Measurements from ENCODE around the gene SUSD6.

The SUSD6 gene

DNA sequence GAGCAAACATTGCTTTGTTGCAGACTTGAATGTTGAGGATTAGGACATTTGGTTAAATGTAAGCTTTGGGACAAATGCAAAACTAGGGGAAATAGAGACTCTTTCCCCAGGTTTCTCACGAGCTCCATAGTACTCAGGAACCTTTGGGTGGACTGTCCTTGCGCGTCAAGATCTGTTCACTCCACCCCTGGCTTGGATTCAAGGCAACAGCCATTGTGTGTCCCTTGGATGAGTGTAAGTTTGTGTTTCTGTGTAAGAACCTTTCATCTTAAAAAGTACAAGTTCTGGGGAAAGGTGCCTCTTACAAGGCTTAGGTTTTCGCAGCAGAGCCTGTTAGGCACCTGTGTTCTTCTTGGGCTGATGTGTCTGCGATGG, 3.7 kb downstream of the SUSD6 start:
- H3K27me3 ChIP-seq (ENCODE audit: control insufficient read depth, insufficient read depth, low read length), result peaks cover 10% of the 10 kb centered on the region
- H3K9ac ChIP-seq (ENCODE audit: low read depth, low read length), result no peak overlapping the region
- no peak overlapping the region for H3K4me3 ChIP-seq (ENCODE audit: low read depth, low read length)
- H3K36me3 ChIP-seq (ENCODE audit: control insufficient read depth, insufficient read depth, low read length), result no peaks in the 10 kb centered on the region
- H3K9me3 ChIP-seq (ENCODE audit: control insufficient read depth, insufficient read depth, low read length), result no peaks in the 10 kb centered on the region
- peaks cover 16% of the 10 kb centered on the region for H3K4me1 ChIP-seq (ENCODE audit: control insufficient read depth, insufficient read depth, low read length)

DNA sequence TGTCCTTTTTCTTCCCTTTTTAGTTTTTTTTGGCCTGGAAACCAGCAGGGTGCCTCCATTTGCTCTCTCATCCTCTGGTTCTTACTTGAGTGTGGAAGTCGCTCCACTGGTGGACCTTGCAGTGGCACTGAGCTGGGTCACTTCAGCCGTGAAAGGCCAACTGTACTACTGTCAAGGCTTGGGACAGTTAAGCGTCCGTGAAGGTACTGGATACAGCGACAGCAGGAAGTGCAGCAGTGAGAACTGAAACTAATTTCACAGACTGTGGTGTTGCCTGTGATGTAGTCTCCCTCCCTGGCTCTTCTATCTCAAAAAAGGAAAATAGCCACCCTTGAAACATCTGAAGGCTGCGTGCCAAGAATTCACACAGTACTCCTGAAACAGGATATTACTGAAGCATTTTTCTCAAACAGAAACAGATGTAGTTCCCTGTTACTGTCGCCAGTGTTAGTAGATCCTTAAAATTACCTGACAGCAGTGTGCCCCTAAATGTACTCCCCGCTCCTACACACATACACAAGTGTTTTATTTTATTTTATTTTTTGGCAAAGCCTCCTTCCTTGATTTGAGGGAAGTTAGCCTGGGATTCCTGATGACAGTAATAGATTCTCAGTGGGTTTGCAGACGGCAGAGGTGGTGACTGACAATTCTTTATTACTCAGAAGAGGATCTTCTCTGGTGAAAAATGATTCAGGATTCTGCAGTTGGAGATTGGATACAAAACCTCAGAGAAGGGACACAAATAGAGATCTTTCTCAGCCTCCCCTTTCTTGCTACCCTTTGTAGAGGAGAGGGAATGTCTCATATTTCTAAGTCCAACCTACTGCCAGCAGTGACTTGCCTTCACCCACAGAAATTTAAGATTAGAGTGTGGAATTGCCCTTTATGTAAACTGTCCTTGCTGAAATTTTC, 4.4 kb downstream of the SUSD6 start:
- no peak overlapping the region for H3K9ac ChIP-seq (ENCODE audit: low read depth, low read length)
- H3K9me3 ChIP-seq (ENCODE audit: control insufficient read depth, insufficient read depth, low read length), result no peaks in the 10 kb centered on the region
- no peak overlapping the region for H3K4me3 ChIP-seq (ENCODE audit: low read depth, low read length)
- peaks cover 11% of the 10 kb centered on the region for H3K4me1 ChIP-seq (ENCODE audit: control insufficient read depth, insufficient read depth, low read length)
- peaks cover 10% of the 10 kb centered on the region for H3K27me3 ChIP-seq (ENCODE audit: control insufficient read depth, insufficient read depth, low read length)
- no peaks in the 10 kb centered on the region for H3K36me3 ChIP-seq (ENCODE audit: control insufficient read depth, insufficient read depth, low read length)

DNA sequence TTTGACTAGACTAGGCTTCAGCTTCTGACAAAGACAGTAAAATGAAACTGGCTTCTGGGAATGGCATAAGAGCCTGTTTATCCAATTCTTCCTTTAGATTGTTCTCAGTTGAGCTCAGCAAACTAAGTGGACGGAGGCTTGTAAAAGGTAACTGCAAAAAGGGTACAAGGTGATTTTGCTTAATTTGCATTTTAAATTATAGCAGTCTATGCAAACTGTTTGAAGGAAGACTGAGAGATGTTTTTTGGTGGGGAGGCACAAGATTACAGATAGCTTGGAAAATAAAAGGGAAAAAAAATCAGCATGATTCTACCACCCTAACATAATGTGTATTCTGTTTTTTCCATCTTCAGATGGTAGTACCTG, 5.0 kb downstream of the SUSD6 start:
- no peaks in the 10 kb centered on the region for H3K36me3 ChIP-seq (ENCODE audit: control insufficient read depth, insufficient read depth, low read length)
- H3K9ac ChIP-seq (ENCODE audit: low read depth, low read length), result no peak overlapping the region
- peaks cover 11% of the 10 kb centered on the region for H3K4me1 ChIP-seq (ENCODE audit: control insufficient read depth, insufficient read depth, low read length)
- no peaks in the 10 kb centered on the region for H3K9me3 ChIP-seq (ENCODE audit: control insufficient read depth, insufficient read depth, low read length)
- peaks cover 10% of the 10 kb centered on the region for H3K27me3 ChIP-seq (ENCODE audit: control insufficient read depth, insufficient read depth, low read length)
- no peak overlapping the region for H3K4me3 ChIP-seq (ENCODE audit: low read depth, low read length)

DNA sequence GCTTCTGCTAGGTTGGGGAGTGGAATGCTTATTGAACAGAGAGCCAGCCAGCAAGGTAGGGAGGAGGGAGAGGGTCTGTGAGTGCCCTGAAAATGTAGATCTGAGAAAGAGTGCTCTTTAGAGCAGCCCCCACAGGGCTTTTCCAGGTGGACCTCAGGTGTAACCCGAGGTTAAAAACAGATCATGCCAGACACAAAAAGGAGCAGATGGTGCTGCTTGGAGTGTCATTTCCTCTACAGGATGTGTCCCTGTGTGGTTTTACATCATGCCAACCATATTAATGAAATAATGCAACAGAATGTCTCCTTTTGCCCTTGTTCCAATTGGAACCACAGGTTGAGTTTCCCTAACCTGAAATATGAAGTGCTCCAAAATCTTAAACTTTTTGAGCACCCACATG, 6.4 kb downstream of the SUSD6 start:
- Histone ChIP-seq H3K9ac (ENCODE audit: low read depth, low read length) (no peak overlapping the region), H3K36me3 (ENCODE audit: control insufficient read depth, insufficient read depth, low read length) (no peaks in the 10 kb centered on the region), H3K4me1 (ENCODE audit: control insufficient read depth, insufficient read depth, low read length) (peaks cover 6% of the 10 kb centered on the region), H3K4me3 (ENCODE audit: low read depth, low read length) (no peak overlapping the region), H3K9me3 (ENCODE audit: control insufficient read depth, insufficient read depth, low read length) (no peaks in the 10 kb centered on the region), H3K27me3 (ENCODE audit: control insufficient read depth, insufficient read depth, low read length) (peaks cover 6% of the 10 kb centered on the region)

DNA sequence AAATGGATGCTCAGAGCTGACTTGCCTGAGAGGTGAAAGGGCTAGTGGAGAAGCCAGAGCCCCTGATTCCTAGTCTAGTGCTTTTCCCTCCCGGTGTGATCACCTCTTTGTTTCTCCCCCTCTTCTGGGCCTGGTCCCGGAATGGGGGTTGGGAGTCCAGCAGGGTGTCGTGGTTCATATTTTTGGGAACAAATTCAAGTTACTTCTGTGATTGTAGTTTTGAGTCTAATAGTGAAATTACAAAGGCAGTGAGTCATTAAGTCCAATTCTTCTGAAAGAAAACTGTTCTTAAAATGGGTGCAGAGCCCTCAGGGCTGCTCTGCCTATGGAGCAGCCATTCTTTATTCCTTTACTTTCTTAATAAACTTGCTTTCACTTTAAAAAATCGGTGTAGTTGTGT, 7.6 kb downstream of the SUSD6 start:
- H3K9ac ChIP-seq (ENCODE audit: low read depth, low read length), result no peak overlapping the region
- no peaks in the 10 kb centered on the region for H3K9me3 ChIP-seq (ENCODE audit: control insufficient read depth, insufficient read depth, low read length)
- peaks cover 3% of the 10 kb centered on the region for H3K4me1 ChIP-seq (ENCODE audit: control insufficient read depth, insufficient read depth, low read length)
- no peaks in the 10 kb centered on the region for H3K27me3 ChIP-seq (ENCODE audit: control insufficient read depth, insufficient read depth, low read length)
- H3K4me3 ChIP-seq (ENCODE audit: low read depth, low read length), result no peak overlapping the region
- H3K36me3 ChIP-seq (ENCODE audit: control insufficient read depth, insufficient read depth, low read length), result no peaks in the 10 kb centered on the region

DNA sequence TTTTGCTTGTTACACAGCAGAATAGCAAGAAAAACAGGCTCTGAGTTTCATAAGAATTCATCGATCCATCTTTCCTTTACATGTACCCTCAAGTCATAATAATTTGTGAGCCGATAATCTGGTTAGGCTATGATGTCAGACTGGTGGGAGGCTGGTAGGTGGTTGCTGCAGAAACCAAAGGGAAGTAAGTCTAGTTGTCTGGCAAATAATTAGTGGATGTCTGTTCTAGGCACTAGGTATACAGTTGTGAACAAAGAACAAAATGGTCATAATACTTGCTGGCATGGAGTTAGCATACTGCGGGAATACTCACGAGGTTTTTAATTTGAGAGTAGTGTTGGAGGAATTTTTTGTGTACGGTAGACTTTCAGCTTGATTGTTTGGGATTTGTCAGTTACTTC, 8.8 kb downstream of the SUSD6 start:
- Histone ChIP-seq H3K36me3 (ENCODE audit: control insufficient read depth, insufficient read depth, low read length) (no peaks in the 10 kb centered on the region), H3K4me3 (ENCODE audit: low read depth, low read length) (no peak overlapping the region), H3K9me3 (ENCODE audit: control insufficient read depth, insufficient read depth, low read length) (no peaks in the 10 kb centered on the region), H3K4me1 (ENCODE audit: control insufficient read depth, insufficient read depth, low read length) (peaks cover 3% of the 10 kb centered on the region), H3K27me3 (ENCODE audit: control insufficient read depth, insufficient read depth, low read length) (no peaks in the 10 kb centered on the region), H3K9ac (ENCODE audit: low read depth, low read length) (no peak overlapping the region)

DNA sequence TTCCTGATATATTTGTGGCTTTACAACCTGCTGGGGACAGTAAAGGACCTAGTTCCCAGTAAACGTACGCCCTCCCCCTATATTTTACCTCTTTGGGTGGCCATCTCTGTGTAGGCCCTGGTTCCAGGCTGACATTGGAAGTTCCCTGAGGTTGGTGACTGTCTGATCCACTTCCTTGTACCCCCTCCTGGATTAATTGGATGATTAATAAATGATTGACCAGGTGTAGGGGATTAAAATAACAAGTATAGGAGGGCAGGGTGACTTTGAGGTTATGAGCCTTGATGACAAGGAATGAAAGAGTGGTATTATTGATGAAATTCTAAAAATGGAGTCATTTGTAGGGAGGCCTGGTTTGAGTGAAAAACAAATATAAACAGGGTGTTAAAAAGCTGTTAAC, 9.6 kb downstream of the SUSD6 start:
- H3K36me3 ChIP-seq (ENCODE audit: control insufficient read depth, insufficient read depth, low read length), result no peaks in the 10 kb centered on the region
- no peak overlapping the region for H3K4me3 ChIP-seq (ENCODE audit: low read depth, low read length)
- H3K9me3 ChIP-seq (ENCODE audit: control insufficient read depth, insufficient read depth, low read length), result no peaks in the 10 kb centered on the region
- H3K27me3 ChIP-seq (ENCODE audit: control insufficient read depth, insufficient read depth, low read length), result no peaks in the 10 kb centered on the region
- no peak overlapping the region for H3K9ac ChIP-seq (ENCODE audit: low read depth, low read length)
- peaks cover 3% of the 10 kb centered on the region for H3K4me1 ChIP-seq (ENCODE audit: control insufficient read depth, insufficient read depth, low read length)

DNA sequence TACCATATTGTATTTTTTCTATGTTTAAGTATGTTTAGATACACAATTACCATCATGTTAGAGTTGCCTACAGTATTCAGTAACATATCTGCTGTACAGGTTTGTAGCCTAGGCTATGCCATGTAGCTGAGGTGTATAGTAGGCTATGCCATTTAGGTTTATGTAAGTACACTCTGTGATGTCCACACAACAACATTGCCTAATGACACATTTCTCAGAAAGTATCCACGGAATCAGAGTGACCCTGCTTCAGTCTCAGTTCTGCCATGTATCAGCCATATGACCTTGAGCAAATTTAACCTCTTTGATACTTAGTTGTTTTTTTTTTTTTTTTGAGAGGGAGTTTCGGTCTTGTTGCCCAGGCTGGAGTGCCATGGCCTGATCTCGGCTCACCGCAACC, 12.7 kb downstream of the SUSD6 start:
- Histone ChIP-seq H3K36me3 (ENCODE audit: control insufficient read depth, insufficient read depth, low read length) (no peaks in the 10 kb centered on the region), H3K9me3 (ENCODE audit: control insufficient read depth, insufficient read depth, low read length) (no peaks in the 10 kb centered on the region), H3K4me1 (ENCODE audit: control insufficient read depth, insufficient read depth, low read length) (no peaks in the 10 kb centered on the region), H3K4me3 (ENCODE audit: low read depth, low read length) (no peak overlapping the region), H3K9ac (ENCODE audit: low read depth, low read length) (no peak overlapping the region), H3K27me3 (ENCODE audit: control insufficient read depth, insufficient read depth, low read length) (no peaks in the 10 kb centered on the region)

DNA sequence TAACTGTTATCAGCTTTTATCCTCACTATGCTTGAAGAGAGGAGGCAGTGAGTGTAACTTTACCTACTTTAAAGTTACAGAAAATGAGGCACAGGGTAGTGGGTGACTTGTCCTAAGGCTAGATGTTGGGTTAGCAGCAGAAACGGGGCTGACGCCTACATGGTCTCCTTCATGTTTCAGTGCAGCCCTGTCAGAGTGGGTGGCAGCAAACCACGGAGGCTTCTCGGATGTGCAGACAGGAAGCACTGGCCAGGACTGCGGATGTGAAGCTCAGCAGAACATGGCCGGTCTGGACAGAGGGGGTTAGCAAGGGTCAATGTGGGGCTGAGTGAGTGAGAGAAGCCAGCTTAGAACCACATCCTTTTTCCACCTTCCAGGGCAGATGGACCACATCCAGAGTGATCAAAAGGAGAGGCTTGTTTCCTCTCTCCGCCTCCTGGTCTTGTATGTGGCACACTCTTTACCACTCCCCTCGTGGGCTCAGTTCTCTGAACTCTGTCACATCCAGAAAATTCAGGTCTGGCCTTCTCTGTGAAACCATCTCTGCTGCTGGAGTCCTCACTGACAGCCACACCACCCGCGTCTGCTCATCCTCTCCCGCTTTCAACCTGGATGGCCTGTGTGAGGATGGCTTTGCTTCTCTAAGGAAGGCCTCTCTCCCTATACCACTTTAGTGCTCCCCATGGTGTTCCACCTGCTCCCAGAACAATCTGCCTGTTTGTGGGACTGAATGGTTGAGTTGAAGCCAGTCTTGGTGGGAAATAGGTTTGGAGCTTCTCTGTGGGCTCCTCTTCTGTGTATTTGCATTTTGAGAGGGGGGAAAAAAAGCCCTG, 14.1 kb downstream of the SUSD6 start:
- H3K4me3 ChIP-seq (ENCODE audit: low read depth, low read length), result no peak overlapping the region
- H3K9ac ChIP-seq (ENCODE audit: low read depth, low read length), result peak overlapping the region; percentile 26
- H3K4me1 ChIP-seq (ENCODE audit: control insufficient read depth, insufficient read depth, low read length), result peaks cover 4% of the 10 kb centered on the region
- no peaks in the 10 kb centered on the region for H3K36me3 ChIP-seq (ENCODE audit: control insufficient read depth, insufficient read depth, low read length)
- H3K27me3 ChIP-seq (ENCODE audit: control insufficient read depth, insufficient read depth, low read length), result no peaks in the 10 kb centered on the region
- no peaks in the 10 kb centered on the region for H3K9me3 ChIP-seq (ENCODE audit: control insufficient read depth, insufficient read depth, low read length)

DNA sequence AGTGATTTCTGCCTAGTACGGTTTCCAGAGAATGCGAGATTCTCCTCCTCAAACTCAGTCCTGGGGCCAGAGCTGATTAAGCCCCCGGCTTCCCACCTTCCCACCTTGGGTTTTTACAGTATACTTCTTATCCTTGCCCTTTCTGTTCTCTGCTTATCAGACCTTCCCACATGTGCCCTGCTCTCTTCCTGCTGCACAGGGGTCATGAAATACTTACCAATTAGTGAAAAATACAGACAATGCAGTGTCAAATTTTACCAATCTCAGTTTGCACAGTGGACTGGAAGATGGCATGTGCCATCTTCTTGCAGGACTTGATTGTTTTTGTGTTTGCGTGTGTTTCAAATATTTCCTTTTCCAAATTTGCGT, 14.7 kb downstream of the SUSD6 start:
- no peak overlapping the region for H3K9ac ChIP-seq (ENCODE audit: low read depth, low read length)

DNA sequence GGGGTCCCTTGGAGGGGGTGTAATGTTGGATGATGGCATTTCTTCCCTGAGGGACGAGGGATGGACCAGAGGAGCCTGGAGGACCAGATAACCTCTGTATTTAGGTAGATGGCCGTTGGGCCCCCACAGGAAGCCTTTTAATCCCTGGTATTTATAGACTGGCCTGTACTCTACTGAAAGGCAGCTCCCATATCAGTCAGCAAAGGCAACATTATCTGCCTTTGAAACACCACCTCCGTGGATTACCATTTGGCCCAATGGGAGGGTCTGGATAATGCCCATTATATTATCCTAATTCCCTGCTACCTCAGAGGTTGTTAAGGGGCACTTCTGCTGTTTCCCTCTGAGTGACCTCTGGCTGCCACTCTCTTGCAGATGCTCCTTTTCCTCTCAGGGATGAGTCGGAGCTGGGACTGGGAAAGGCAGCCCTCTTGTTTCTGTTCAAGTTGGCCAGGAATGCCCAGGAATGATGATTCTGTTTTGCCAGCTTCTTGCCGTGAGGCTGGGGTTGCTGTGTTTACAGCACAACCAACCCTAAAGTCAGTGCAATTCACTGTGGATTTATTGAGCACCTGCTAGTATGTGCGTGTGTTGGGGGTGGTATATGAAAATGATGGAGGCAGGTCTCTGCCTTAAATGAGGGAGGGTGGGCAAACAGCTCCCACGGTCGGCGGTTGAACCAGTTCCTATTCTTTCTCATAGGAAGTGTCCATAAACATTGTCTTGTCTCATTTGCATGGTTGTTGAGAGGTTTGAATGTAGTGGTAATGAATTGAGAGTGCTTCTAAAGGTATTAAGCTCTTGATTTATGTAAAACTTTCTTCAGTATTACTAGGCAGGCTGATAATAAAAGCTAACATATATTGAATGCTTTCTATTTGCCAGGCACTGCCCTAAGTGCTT, 18.1 kb downstream of the SUSD6 start:
- no peak overlapping the region for H3K4me3 ChIP-seq (ENCODE audit: low read depth, low read length)
- H3K36me3 ChIP-seq (ENCODE audit: control insufficient read depth, insufficient read depth, low read length), result no peaks in the 10 kb centered on the region
- no peak overlapping the region for H3K9ac ChIP-seq (ENCODE audit: low read depth, low read length)
- H3K4me1 ChIP-seq (ENCODE audit: control insufficient read depth, insufficient read depth, low read length), result peaks cover 25% of the 10 kb centered on the region
- no peaks in the 10 kb centered on the region for H3K9me3 ChIP-seq (ENCODE audit: control insufficient read depth, insufficient read depth, low read length)
- H3K27me3 ChIP-seq (ENCODE audit: control insufficient read depth, insufficient read depth, low read length), result no peaks in the 10 kb centered on the region

More for the DNA sequence above, 14.7 kb downstream of the SUSD6 start:
- H3K27me3 ChIP-seq (ENCODE audit: control insufficient read depth, insufficient read depth, low read length), result no peaks in the 10 kb centered on the region
- H3K9me3 ChIP-seq (ENCODE audit: control insufficient read depth, insufficient read depth, low read length), result no peaks in the 10 kb centered on the region
- H3K4me3 ChIP-seq (ENCODE audit: low read depth, low read length), result no peak overlapping the region
- peaks cover 4% of the 10 kb centered on the region for H3K4me1 ChIP-seq (ENCODE audit: control insufficient read depth, insufficient read depth, low read length)
- no peaks in the 10 kb centered on the region for H3K36me3 ChIP-seq (ENCODE audit: control insufficient read depth, insufficient read depth, low read length)
